ENCODE results near the gene TRIP4. TPM values are rescaled to one million over a fixed set of nuclear protein-coding genes. Genes with fewer than 3 reads are reported as not detected.

Gene TRIP4
- total and polyA plus RNA-seq, 2 of the 8 experiments (the other 6 are each of a cell fraction or from before 2014, with no cell fraction given), result 6.2 to 18.9 TPM

- no peak within 1 kb of the TSS for H2BK20ac ChIP-seq (ENCODE audit: low read length)
- no peaks in the 10 kb centered on the region for H3K27me3 ChIP-seq (replicated peaks in 1 of 4; ENCODE audit: control insufficient read depth in 3 of 4, extremely low read depth in 1 of 4, insufficient read depth in 3 of 4, low read length in 3 of 4)
- H2BK120ac ChIP-seq (replicated peaks; ENCODE audit: low read depth, low read length), result no peak within 1 kb of the TSS
- H2AFZ ChIP-seq (ENCODE audit: low read length), result peak within 1 kb of the TSS; percentile 62; the same call in 1 of the 2 replicates
- no peak within 1 kb of the TSS for H2BK15ac ChIP-seq (ENCODE audit: low read length)
- peaks cover 0 to 34% of the 10 kb centered on the region in 2 experiments; a peak in 3 of 4 replicates for H3K79me2 ChIP-seq (ENCODE audit: control insufficient read depth in 1 of 2, insufficient read depth in 2 of 2, low read length in 2 of 2)
- no peak for FAIRE-seq
- H2AK5ac ChIP-seq (ENCODE audit: low read depth, low read length), result no peak within 1 kb of the TSS
- H3K4me1 ChIP-seq (replicated peaks in 1 of 4; ENCODE audit: control insufficient read depth in 3 of 4, insufficient read depth in 4 of 4, low read length in 3 of 4), result peaks cover 0 to 2% (median 0%) of the 10 kb centered on the region in 4 experiments; a peak in 2 of 7 replicates
- CTCF ChIA-PET (ENCODE audit: partially characterized antibody), result interaction anchor here (0.5 to 1.9 kb wide), 3 partner anchors 17 to 208 kb away, joined by 3 to 4 read pairs (median 3); no protein-coding TSS in a partner anchor
- peak within 1 kb of the TSS; percentile 75 for H3K27ac ChIP-seq (ENCODE audit: low read depth, low read length)
- no peaks in the 10 kb centered on the region for H4K20me1 ChIP-seq (replicated peaks in 1 of 2; ENCODE audit: control insufficient read depth in 1 of 2, insufficient read depth in 2 of 2, low read length in 2 of 2)
- H3K9me3 ChIP-seq (ENCODE audit: insufficient read depth in 2 of 2, low read depth in 1 of 2, low read length in 1 of 2), result no peaks in the 10 kb centered on the region
- H3K36me3 ChIP-seq (ENCODE audit: control insufficient read depth in 2 of 4, insufficient read depth in 4 of 4, low read length in 3 of 4), result peaks cover 0 to 5% (median 0%) of the 10 kb centered on the region in 4 experiments; a peak in 2 of 8 replicates
- H2BK12ac ChIP-seq (ENCODE audit: low read depth, low read length), result peak within 1 kb of the TSS; percentile 4; the same call in 1 of the 2 replicates
- H3K4ac ChIP-seq (replicated peaks; ENCODE audit: insufficient read length, low read depth, low read length), result no peak within 1 kb of the TSS
- peak; percentile 90 to 94 for DNase-seq (ENCODE audit: low read depth in 1 of 2, low spot score in 2 of 2)
- no peak within 1 kb of the TSS for H3K14ac ChIP-seq (ENCODE audit: insufficient read length)
- H3K9ac ChIP-seq (replicated peaks in 1 of 4; ENCODE audit: extremely low read depth in 1 of 4, low read depth in 3 of 4, low read length in 3 of 4), result peak within 1 kb of the TSS; percentile 79 to 96 (median 86)
- peak within 1 kb of the TSS; percentile 87 for H2BK5ac ChIP-seq (ENCODE audit: low read depth, low read length)
- peak within 1 kb of the TSS; percentile 98; the same call in 1 of the 2 replicates for H4K8ac ChIP-seq (ENCODE audit: extremely low read depth, insufficient read depth, low read length)
- peak within 1 kb of the TSS; percentile 54 for H4K5ac ChIP-seq (ENCODE audit: insufficient read length, low read depth, low read length)
- peak within 1 kb of the TSS; percentile 68 to 95 (median 80) for H3K4me3 ChIP-seq (ENCODE audit: extremely low read depth in 1 of 4, insufficient read depth in 2 of 4, low read depth in 3 of 4, low read length in 4 of 4)
- peak within 1 kb of the TSS; percentile 60 for H3K18ac ChIP-seq (ENCODE audit: extremely low read depth, low read length)
- H3K23ac ChIP-seq (ENCODE audit: insufficient read length), result no peak within 1 kb of the TSS
- POLR2A ChIA-PET (ENCODE audit: partially characterized antibody), result interaction anchor here (0.6 to 1.7 kb wide), 10 partner anchors 8 to 194 kb away, joined by 3 to 8 read pairs (median 3); partner anchors contain the start of gene PPIB
- peaks cover 2% of the 10 kb centered on the region; the same call in 1 of the 2 replicates for H3K23me2 ChIP-seq (ENCODE audit: low read depth, low read length)
- H3K4me2 ChIP-seq (ENCODE audit: insufficient read depth in 1 of 2, low read depth in 2 of 2, low read length in 2 of 2), result peak within 1 kb of the TSS; percentile 79 to 90
- WGBS, 2 experiments (ENCODE audit: extremely low coverage in 1 of 2, insufficient coverage in 1 of 2, insufficient read length in 1 of 2, insufficient replicate concordance in 2 of 2, low coverage in 1 of 2, low lambda C conversion rate in 2 of 2, missing lambda C conversion rate in 1 of 2), result 3% methylated on average over 19 of the region's 42 CpGs; no CpG with 5 or more reads in 1 of the 2 experiments
- H4K91ac ChIP-seq (replicated peaks; ENCODE audit: insufficient read length, low read length), result no peak within 1 kb of the TSS
- H3K56ac ChIP-seq (replicated peaks; ENCODE audit: insufficient read length, low read depth, low read length), result peak within 1 kb of the TSS; percentile 54
- no peaks in the 10 kb centered on the region for H3K79me1 ChIP-seq (ENCODE audit: low read depth, low read length)
- TF ChIP-seq GTF2F1 (IDR thresholded peaks at IDR 0.05; ENCODE audit: borderline replicate concordance, low read depth, low read length) (no peak), GABPA (IDR thresholded peaks at IDR 0.05; ENCODE audit: borderline replicate concordance, insufficient read depth, low read length) (peak; percentile 93), CHD2 (IDR thresholded peaks at IDR 0.05; ENCODE audit: low read length) (peak; percentile 71), CTCF (IDR thresholded peaks at IDR 0.05; ENCODE audit: control extremely low read depth in 1 of 3, insufficient read depth in 1 of 3, low read depth in 1 of 3, low read length in 3 of 3) (peak in 2 of 3 experiments; percentile 13 to 65; a peak in 2 of 4 replicates), TAF7 (optimal IDR thresholded peaks at IDR 0.05; ENCODE audit: borderline replicate concordance, low read depth, low read length) (no peak), BCL11A (IDR thresholded peaks at IDR 0.05; ENCODE audit: low read depth in 2 of 2, low read length in 2 of 2) (no peak), EP300 (IDR thresholded peaks at IDR 0.05; ENCODE audit: borderline replicate concordance in 1 of 2, low read depth in 2 of 2, low read length in 2 of 2) (peak in 1 of 2 experiments; percentile 35; a peak in 1 of 3 replicates)
These were observed 31.5 kb upstream of the TRIP4 start, which contains the start of gene CSNK1G1 for GRCh38 chr15:64355944-64356709. Gene CSNK1G1 (minus strand): TSS chr15:64356173. CDS start chr15:64300499, 55,674 bp downstream.
